Dendritic cell treated with granulocyte-macrophage colony-stimulating factor and Interleukin-4, amounts not matched to agents 40 ng/mL and 50 ng/mL, for 4 days (primary cell): ENCODE measurements around the gene PRKN.
"Not testable (repeated sequence)": the region's sequence is repeated elsewhere in the genome, so short reads cannot be mapped to it uniquely, and the experiment has no call there.

ENCODE experiments used
- H3K27ac Mint-ChIP-seq: one replicate; pipeline ENCODE4 v1.8.0; 2022; ENCODE audit warnings: mild to moderate bottlenecking, mixed read lengths
- H3K27me3 Mint-ChIP-seq: one replicate; pipeline ENCODE4 v1.8.0; 2022; ENCODE audit warnings: mild to moderate bottlenecking, mixed read lengths
- H3K36me3 Mint-ChIP-seq: one replicate; pipeline ENCODE4 v1.8.0; 2022; ENCODE audit warnings: low read depth, mixed read lengths
- H3K4me1 Mint-ChIP-seq: one replicate; pipeline ENCODE4 v1.8.0; 2022; ENCODE audit warnings: low read depth, mixed read lengths
- H3K4me3 Mint-ChIP-seq: one replicate; pipeline ENCODE4 v1.8.0; 2022; ENCODE audit warnings: mild to moderate bottlenecking, moderate library complexity, mixed read lengths
- H3K9me3 Mint-ChIP-seq: one replicate; pipeline ENCODE4 v1.8.0; 2022; ENCODE audit warnings: mixed read lengths
- intact Hi-C: fragments of 100-400 bp; cut with micrococcal nuclease; formaldehyde crosslinking; loops from one replicate; pipeline ENCODE4 v1.15.0; 2022

The PRKN gene

GRCh38 chr6:162680367-162680766, 47.2 kb downstream of the PRKN start:
- Mint-ChIP-seq H3K9me3 (no peaks in the 10 kb centered on the region), H3K36me3 (no peaks in the 10 kb centered on the region), H3K4me1 (no peaks in the 10 kb centered on the region), H3K4me3 (no peak overlapping the region), H3K27ac (no peak overlapping the region), H3K27me3 (no peaks in the 10 kb centered on the region)
- intact Hi-C loops: no loop called here

GRCh38 chr6:162679681-162680080, 47.9 kb downstream of the PRKN start:
- Mint-ChIP-seq H3K36me3 (no peaks in the 10 kb centered on the region), H3K4me3 (no peak overlapping the region), H3K27me3 (no peaks in the 10 kb centered on the region), H3K4me1 (no peaks in the 10 kb centered on the region), H3K9me3 (peaks cover 4% of the 10 kb centered on the region), H3K27ac (no peak overlapping the region)
- intact Hi-C loops: no loop called here

GRCh38 chr6:162678896-162679295, 48.7 kb downstream of the PRKN start:
- H3K9me3 Mint-ChIP-seq, H3K36me3 Mint-ChIP-seq, H3K27me3 Mint-ChIP-seq, H3K27ac Mint-ChIP-seq, intact Hi-C loops, H3K4me3 Mint-ChIP-seq, H3K4me1 Mint-ChIP-seq: not testable (repeated sequence)

GRCh38 chr6:162675503-162675902, 52.1 kb downstream of the PRKN start:
- no peaks in the 10 kb centered on the region for H3K27me3 Mint-ChIP-seq
- H3K4me3 Mint-ChIP-seq: no peak overlapping the region
- peaks cover 10% of the 10 kb centered on the region for H3K9me3 Mint-ChIP-seq
- H3K27ac Mint-ChIP-seq: no peak overlapping the region
- no peaks in the 10 kb centered on the region for H3K36me3 Mint-ChIP-seq
- H3K4me1 Mint-ChIP-seq: no peaks in the 10 kb centered on the region
- intact Hi-C loops: no loop called here

GRCh38 chr6:162674452-162674851, 53.1 kb downstream of the PRKN start:
- Mint-ChIP-seq H3K36me3 (no peaks in the 10 kb centered on the region), H3K27me3 (no peaks in the 10 kb centered on the region), H3K9me3 (peaks cover 10% of the 10 kb centered on the region), H3K4me3 (no peak overlapping the region), H3K27ac (no peak overlapping the region), H3K4me1 (no peaks in the 10 kb centered on the region)
- intact Hi-C loops: no loop called here

- no peaks in the 10 kb centered on the region for H3K27me3 Mint-ChIP-seq
- peaks cover 10% of the 10 kb centered on the region for H3K9me3 Mint-ChIP-seq
- no peak overlapping the region for H3K27ac Mint-ChIP-seq
- no peak overlapping the region for H3K4me3 Mint-ChIP-seq
- intact Hi-C loops: no loop called here
- no peaks in the 10 kb centered on the region for H3K4me1 Mint-ChIP-seq
- H3K36me3 Mint-ChIP-seq: no peaks in the 10 kb centered on the region
Observed at GRCh38 chr6:162671580-162672165, 55.9 kb downstream of the PRKN start.

GRCh38 chr6:162670345-162670744, 57.2 kb downstream of the PRKN start:
- H3K4me1 Mint-ChIP-seq: no peaks in the 10 kb centered on the region
- H3K27me3 Mint-ChIP-seq: no peaks in the 10 kb centered on the region
- H3K36me3 Mint-ChIP-seq: no peaks in the 10 kb centered on the region
- intact Hi-C loops: no loop called here
- H3K9me3 Mint-ChIP-seq: peaks cover 10% of the 10 kb centered on the region
- H3K27ac Mint-ChIP-seq: no peak overlapping the region
- no peak overlapping the region for H3K4me3 Mint-ChIP-seq

GRCh38 chr6:162666246-162666645, 61.3 kb downstream of the PRKN start:
- Mint-ChIP-seq H3K4me3 (no peak overlapping the region), H3K4me1 (no peaks in the 10 kb centered on the region), H3K9me3 (no peaks in the 10 kb centered on the region), H3K27me3 (no peaks in the 10 kb centered on the region), H3K27ac (no peak overlapping the region), H3K36me3 (no peaks in the 10 kb centered on the region)
- intact Hi-C loops: no loop called here

GRCh38 chr6:162653808-162654207, 73.8 kb downstream of the PRKN start:
- H3K9me3 Mint-ChIP-seq: no peaks in the 10 kb centered on the region
- H3K27me3 Mint-ChIP-seq: no peaks in the 10 kb centered on the region
- H3K4me3 Mint-ChIP-seq: no peak overlapping the region
- H3K4me1 Mint-ChIP-seq: no peaks in the 10 kb centered on the region
- H3K36me3 Mint-ChIP-seq: no peaks in the 10 kb centered on the region
- H3K27ac Mint-ChIP-seq: no peak overlapping the region
- intact Hi-C loops: no loop called here

- Mint-ChIP-seq H3K27ac (no peak overlapping the region), H3K4me1 (no peaks in the 10 kb centered on the region), H3K4me3 (no peak overlapping the region), H3K9me3 (no peaks in the 10 kb centered on the region), H3K27me3 (no peaks in the 10 kb centered on the region), H3K36me3 (no peaks in the 10 kb centered on the region)
- intact Hi-C loops: no loop called here
Observed at GRCh38 chr6:162651505-162651904, 76.1 kb downstream of the PRKN start.

GRCh38 chr6:162649271-162649670, 78.3 kb downstream of the PRKN start:
- Mint-ChIP-seq H3K4me3 (no peak overlapping the region), H3K27me3 (no peaks in the 10 kb centered on the region), H3K36me3 (no peaks in the 10 kb centered on the region), H3K4me1 (no peaks in the 10 kb centered on the region), H3K9me3 (no peaks in the 10 kb centered on the region), H3K27ac (no peak overlapping the region)
- intact Hi-C loops: no loop called here

- Mint-ChIP-seq H3K27ac (no peak overlapping the region), H3K4me3 (no peak overlapping the region), H3K9me3 (no peaks in the 10 kb centered on the region), H3K36me3 (no peaks in the 10 kb centered on the region), H3K27me3 (no peaks in the 10 kb centered on the region), H3K4me1 (no peaks in the 10 kb centered on the region)
- intact Hi-C loops: no loop called here
Observed at GRCh38 chr6:162644153-162644552, 83.4 kb downstream of the PRKN start.

GRCh38 chr6:162640756-162641155, 86.8 kb downstream of the PRKN start:
- Mint-ChIP-seq H3K36me3 (no peaks in the 10 kb centered on the region), H3K4me3 (no peak overlapping the region), H3K27ac (no peak overlapping the region), H3K9me3 (no peaks in the 10 kb centered on the region), H3K4me1 (no peaks in the 10 kb centered on the region), H3K27me3 (no peaks in the 10 kb centered on the region)
- intact Hi-C loops: no loop called here

GRCh38 chr6:162639951-162640350, 87.6 kb downstream of the PRKN start:
- intact Hi-C loops: no loop called here
- no peaks in the 10 kb centered on the region for H3K36me3 Mint-ChIP-seq
- H3K4me3 Mint-ChIP-seq: no peak overlapping the region
- H3K9me3 Mint-ChIP-seq: no peaks in the 10 kb centered on the region
- no peaks in the 10 kb centered on the region for H3K4me1 Mint-ChIP-seq
- no peak overlapping the region for H3K27ac Mint-ChIP-seq
- no peaks in the 10 kb centered on the region for H3K27me3 Mint-ChIP-seq

GRCh38 chr6:162638931-162639574, 88.5 kb downstream of the PRKN start:
- no peaks in the 10 kb centered on the region for H3K4me1 Mint-ChIP-seq
- no peak overlapping the region for H3K4me3 Mint-ChIP-seq
- intact Hi-C loops: no loop called here
- no peaks in the 10 kb centered on the region for H3K27me3 Mint-ChIP-seq
- H3K36me3 Mint-ChIP-seq: no peaks in the 10 kb centered on the region
- no peak overlapping the region for H3K27ac Mint-ChIP-seq
- H3K9me3 Mint-ChIP-seq: no peaks in the 10 kb centered on the region
